ENCODE measurements around the gene TMEM204.

Gene TMEM204

DNA sequence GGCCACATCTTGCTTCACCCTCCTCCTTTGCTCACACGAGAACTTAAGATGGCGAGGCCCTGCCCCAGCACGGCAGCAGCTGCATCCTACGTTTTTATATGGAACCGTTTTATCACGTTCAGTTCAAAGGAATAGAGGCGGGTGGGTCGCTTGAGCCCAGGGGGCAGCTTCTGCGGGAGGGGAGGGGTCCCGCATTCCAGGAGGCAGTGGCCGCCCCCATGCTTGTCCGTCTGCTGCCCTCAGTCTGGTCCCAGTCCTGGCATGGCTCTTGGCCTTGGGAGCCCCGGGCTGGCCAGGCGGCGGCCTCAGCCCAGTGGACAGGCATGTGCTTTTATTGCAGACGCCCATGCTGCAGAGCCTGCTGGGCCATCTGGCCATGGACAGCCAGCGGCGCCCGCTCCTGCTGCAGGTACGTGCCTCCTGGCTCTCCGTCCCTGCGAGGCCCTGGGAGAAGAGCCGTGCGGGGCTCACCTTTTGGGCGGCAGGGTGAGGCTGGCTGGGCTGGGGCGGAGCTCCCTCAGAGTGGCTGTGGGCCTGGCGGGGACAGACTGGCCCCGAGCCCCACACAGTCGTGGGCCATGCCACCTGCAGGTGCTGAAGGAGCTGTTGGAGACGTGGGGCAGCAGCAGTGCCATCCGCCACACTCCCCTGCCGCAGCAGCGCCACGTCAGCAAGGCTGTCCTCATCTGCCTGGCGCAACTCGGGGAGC lies 33.6 kb upstream of the TMEM204 start:
- DNase-seq (ENCODE audit: low spot score), result no peak

DNA sequence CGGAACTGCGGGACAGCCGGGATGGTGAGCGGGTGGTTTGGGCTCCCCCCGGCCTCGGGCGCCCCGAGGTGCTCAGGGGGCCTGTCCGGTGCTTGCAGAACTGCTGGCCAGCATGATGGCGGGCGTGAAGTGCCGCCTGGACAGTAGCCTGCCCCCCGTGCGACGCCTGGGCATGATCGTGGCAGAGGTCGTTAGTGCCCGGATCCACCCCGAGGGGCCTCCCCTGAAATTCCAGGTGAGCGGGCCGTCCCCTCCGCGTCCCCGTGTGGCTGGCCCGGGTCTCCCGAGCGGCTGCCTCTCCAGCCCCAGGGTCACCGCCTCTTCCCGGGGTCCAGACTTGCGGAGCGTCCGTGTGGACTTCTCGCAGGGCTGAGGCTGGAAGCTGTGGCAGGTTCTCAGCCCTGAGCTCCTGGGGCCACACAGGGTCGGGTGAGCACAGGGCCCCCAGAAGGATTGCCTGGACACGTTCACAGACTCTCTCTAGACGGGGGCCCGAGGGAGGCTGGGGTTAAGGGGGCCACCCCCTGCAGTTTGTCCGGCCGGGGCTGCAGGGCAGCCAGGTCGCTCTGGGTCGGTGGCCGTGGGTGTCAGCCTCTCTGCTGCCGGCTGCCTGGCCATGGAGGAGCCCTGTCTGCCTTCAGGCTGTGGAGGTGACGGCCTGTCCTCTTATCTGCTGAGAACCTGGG lies 32.9 kb upstream of the TMEM204 start:
- no peak for DNase-seq (ENCODE audit: low spot score)

DNA sequence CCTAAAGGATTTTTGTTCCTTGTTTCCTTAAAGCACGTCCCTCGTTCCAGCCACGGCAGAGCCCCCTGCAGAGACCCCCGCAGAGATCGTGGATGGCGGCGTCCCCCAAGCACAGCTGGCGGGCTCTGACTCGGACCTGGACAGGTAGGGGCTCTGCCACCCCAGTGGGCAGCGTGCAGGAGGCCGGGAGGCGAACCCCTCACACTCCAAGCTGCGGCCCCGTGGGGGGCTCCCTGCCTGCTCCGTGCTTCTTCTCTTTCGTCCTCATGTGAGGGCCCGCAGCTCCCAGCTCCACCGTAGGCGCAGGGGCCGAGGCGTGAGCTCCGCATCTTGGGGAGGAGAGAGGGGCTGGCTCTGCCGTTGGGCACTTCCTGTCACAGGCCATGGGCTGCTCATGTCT lies 31.8 kb upstream of the TMEM204 start:
- no peak for DNase-seq (ENCODE audit: low spot score)

DNA sequence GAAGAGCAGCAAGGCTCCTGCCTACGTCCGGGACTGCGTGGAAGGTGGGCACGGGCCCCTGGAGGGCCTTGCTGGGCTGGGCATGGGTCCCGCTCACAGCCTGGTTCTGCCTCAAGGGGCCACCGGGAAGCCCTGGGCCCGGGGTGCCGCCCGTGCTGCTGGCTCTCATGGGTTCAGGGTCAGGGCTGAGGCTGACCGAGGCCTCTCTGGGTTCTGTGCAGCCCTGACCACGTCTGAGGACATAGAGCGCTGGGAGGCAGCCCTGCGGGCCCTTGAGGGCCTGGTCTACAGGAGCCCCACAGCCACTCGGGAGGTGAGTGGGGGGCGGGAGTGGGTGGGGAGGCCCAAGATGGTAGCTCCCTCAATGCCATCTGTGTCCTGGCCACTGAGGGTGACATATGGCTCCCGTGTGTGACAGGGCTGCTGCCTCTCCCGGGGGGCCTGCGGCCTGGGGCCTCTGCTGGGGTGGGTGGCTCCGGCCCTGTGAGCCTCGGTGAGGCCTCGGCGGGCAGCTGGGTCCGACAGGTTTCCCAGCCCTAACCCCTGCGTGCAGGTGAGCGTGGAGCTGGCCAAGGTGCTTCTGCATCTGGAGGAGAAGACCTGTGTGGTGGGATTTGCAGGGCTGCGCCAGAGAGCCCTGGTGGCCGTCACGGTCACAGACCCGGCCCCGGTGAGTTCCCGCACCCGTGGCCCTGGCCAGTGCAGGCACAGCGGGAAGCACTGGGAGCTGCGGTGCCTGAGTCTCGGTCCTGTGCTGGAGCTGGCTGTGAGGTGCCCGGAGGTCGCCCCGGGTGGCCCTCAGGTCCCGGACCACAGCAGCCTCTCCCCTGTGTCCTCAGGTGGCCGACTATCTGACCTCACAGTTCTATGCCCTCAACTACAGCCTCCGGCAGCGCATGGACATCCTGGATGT lies 31.1 kb upstream of the TMEM204 start:
- DNase-seq (ENCODE audit: low spot score), result no peak

DNA sequence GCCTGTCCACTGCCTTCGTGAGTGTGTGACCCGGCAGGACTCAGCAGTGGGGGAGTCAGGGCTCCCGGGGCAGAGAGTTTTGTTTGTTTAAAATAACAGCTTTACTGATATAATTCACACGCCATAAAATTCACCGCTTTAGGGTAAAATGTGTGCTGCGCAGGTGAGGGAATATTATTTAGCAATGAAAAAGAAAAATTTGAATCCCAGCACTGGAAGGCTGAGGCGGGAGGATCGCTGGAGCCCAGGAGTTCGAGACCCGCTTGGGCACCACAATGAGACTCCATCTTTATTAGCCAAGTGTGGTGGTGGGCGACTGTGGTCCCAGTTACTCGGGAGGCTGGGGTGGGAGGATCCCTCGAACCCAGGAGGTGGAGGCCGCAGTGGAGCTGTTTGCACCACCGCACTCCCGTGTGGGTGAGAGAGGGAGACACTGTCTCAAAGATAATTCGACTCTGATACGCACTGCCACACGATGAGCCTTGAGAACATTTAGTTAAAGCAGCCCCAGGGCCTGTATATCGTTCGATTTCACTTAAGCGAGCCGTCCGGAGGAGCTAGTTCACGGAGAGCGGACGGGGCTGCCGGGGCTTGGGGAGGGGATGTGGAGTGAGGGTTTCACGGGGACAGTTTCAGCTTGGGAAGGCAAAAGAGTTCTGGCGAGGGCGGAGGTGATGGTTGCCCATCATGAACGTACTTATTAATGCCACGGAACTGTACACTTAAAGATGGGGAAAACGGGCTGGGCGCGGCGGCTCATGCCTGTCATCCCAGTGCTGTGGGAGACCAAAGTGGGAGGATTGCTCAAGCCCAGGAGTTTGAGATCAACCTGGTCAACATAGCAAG lies 30.1 kb upstream of the TMEM204 start:
- DNase-seq (ENCODE audit: low spot score), result no peak

DNA sequence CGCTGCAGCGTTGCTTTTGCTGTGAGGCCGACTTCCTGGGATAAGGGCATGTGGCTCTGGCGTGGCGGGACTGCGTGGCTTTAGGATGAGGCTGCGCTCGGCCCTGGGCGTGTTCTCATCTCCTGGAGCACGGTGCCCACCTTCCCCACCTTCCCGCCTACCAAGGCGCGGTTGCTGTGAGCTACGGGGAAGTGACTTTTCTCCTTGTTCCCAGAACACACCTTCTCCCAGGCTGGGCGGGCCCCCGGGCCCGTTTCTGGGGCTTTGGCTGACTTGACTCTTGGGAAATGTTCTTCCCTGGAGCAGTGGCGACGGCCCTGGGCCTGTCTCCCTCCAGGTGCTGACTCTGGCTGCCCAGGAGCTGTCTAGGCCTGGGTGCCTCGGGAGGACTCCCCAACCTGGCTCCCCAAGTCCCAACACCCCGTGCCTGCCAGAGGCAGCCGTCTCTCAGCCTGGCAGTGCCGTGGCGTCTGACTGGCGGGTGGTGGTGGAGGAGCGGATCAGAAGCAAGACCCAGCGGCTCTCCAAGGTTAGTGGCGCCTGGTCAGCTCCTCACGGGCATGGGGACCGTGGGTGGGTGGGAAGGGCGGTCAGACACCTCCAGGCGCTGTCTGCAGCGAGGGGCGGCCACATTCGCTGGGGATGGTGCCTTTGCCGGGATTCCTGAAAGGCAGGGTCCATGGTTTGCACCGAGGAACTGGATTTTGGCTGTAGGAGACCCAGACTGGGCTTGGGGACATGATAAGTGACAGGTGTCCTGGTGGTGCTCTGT lies 28.2 kb upstream of the TMEM204 start:
- DNase-seq (ENCODE audit: low spot score), result no peak

DNA sequence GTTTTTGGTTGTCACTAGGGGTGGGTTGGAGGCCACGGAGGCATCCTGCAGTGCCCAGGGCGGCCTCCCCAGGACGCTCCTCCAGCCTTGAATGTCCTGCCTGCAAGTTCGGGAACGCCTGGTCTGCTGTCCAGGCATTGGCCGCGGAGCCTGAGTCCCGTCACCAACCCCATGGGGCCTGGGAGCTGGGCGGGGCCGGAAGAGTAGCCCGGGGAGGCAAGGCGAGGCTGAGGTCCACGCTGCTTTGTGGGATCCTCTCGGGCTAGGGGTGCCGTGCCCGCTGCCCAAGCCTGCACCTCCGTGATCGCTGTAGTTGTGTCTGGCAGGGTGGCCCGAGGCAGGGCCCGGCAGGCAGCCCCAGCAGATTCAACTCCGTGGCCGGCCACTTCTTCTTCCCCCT lies 27.6 kb upstream of the TMEM204 start:
- DNase-seq (ENCODE audit: low spot score), result no peak

DNA sequence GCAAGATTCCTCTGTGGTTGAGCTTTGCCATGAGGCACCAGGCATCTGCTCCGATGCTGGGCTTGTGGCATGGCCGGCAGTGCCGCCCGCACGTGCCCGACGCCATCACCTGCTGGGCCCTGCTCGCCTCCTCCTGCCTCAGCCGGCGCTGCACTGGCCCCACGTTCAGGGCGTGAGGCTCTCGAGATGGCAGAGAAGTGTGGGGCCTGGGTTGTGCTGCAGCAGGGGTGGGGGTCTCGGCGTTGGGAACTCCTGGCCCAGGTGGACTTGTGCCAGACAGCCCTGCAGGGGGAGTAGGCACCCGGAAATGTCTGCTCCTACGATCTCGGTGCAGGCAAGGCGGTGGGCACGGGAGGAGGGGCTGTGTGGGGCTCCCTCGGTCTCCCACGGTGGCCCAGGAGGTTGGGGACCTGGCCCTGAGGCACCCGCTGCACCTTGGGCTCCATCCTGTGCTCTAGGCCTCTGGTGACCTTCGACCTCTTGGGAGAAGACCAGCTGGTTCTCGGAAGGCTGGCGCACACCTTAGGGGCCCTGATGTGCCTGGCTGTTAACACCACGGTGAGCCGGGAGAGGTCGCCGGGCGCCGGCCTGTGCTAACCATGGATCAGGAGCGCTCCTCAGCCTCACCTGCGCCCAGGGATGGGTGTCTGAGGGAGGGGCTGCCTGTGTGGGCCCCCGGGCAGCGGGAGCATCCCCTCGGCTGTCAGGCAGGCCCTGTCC lies 26.8 kb upstream of the TMEM204 start:
- DNase-seq (ENCODE audit: low spot score), result no peak

DNA sequence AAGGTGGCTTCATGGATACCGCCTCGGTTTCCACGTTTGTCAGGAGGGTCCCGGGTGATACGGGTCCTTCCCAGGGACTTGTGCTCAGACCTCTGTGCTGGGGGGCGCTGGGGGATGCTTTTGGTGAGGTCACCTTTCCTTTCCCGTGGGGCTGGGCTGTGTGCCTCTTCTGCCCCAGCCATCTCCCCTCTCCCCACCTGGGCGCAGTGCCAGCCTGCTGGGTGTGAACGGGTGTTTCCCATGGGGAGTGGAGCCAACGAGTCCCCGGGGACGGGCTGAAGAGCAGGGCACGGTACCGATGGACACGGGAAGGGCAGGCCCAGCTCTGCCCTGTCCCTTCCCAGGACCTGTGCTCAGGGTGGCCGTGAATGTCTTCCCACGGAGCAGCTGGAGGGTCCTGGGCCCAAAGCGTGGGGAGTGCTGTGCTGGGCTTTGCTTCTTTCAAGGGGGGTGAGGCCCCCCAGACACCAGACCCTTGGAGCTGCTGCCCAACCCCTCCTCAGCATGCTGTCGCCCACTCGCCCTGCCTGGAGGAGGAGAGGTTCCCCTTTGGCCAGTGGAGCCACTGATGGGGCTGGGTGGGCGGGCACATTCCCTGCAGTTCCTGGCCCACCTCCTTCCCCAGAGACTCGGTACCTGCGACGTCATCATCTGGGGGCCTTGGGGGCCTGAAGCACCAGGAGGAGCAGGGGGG lies 24.8 kb upstream of the TMEM204 start:
- no peak for DNase-seq (ENCODE audit: low spot score)

DNA sequence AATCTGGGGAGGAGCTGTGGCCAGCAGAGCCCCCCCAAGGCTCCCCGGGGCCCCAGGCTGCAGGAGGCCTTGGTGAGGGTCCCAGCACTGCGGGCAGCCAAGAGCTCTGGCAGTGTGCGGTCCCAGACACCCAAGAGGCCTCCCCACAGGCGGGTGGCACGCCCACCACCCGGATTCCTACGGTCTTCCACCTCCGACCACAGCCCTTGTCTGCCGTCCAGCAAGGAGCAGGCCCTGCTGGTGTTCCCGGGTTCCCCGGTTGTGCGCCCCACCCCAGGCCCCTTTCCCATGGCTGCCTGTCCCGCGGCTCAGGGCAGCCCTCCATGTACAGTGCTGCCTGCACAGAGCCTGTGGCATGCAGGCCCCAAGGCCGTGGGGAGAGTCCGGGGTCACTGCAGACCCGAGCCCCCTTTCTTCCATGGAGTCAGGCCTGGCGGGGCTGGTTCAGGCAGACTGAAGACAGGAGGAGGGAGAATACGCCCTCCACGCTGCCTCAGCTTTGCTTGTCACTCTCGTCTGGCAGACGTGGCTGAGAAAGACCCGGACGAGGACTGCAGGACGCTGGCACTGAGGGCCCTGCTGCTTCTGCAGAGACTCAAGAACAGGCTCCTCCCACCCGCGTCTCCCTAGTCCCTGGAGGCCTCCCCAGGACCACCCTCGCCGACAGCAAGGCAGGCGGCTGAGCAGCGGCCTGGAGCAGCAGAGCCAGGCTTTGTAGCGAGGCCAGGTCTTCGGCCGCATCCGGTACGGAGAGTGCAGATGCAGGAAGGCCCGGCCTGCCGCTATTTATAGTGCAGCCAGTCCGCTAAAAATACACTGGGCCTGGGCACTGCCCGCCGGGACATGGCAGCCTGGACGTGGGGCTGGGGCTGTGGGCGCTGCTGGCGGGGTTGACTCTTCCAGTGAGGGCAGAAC lies 23.9 kb upstream of the TMEM204 start:
- no peak for DNase-seq (ENCODE audit: low spot score)

DNA sequence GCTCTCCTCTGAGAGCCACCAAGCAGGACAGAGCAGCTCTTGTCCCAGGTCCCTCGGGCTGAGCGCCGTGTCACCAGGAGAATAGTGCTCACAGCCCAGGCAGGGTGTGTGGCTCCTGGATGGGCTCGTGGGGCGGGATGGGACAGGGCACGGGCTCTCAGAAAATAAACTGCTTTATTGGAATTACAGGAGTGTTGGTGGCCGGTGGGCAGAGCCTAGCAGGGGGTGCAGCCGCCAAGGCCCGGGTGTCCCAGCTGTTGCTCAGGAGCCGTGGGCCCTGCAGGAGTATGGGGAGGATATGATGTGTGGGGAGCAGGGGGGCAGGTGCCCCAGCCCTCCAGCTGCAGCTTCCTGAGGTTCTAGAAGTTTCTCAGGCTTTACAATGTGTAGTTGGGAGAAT lies 23.2 kb upstream of the TMEM204 start:
- DNase-seq (ENCODE audit: low spot score), result no peak

DNA sequence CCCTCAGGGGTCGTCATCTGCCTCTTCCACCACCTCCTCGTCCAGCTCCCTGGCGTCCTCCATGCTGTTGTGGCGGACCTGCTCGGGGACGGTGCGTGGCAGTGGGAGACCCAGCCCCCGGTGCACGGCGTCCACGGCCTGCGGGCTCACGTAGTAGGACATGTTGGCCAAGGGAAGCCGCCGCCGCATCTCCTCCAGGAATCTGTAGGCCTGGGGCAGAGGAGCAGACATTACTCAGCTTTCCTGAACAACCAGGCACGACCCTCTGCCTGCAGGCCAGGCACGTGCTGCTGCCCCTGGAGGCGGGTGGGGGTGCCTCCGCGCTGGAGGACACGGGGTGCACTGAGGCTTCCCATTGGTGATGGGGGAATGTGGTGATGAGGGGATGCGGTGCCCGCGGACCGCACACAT lies 22.5 kb upstream of the TMEM204 start:
- DNase-seq (ENCODE audit: low spot score), result no peak

DNA sequence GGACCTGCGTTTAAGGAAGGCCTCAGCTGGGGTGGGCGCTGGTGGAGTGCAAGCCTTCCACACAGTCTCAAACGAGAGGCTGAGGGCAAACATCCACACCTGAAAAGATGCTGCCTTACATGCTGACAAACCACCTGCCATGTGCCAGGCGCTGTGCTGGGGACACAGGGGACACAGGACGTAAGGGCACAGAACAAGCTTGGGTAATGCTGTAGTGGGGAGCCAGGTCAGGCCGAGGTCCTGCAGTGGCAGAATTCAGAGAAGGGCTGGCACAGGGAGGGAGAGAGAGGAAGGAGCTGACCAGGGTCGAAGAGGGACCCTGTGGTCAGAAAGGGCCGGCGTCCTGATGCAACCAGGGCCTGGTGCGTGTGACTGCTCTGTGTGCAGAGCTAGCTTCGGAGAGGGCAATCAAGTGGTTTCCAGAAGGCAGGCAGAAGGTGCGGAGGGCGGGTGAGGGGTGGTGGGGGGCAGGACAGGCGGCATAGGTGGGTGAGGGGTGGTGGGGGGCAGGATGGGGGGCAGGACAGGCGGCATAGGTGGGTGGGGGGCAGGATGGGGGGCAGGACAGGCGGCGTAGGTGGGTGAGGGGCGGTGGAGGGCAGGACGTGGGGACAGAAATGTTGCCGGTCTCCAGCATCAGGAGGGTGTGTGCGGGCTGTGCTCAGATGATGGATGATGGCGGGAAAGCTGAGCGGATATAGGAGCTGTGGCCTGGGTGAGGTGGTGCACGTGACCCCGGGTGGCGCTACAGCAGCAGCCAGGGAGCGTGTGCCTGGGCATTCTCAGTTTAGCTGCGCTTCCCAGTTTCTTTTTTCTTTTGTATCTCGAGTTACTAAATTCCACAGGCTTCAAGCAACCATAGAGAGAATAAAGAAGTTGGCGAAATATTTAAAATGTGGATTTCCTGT lies 21.6 kb upstream of the TMEM204 start:
- DNase-seq (ENCODE audit: low spot score), result no peak

DNA sequence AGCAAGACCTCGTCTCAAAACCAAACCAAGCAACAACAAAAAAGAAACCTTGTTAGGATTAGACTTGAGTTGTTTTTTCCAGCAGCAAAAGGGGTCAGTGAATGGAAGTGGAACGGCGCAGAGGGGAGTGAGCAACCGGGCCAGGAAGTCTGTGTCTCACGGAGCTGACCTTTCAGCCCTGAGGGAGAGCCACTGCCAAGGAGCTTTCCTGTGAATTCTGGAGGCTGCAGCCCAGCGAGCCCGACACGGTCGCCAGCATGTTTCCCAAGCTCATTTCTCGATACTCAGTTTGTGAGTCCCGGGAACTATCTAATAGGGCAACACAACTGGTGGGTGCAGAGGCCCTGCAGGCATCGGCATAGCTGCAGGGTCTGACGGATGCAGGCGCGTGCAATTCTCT lies 20.7 kb upstream of the TMEM204 start:
- DNase-seq (ENCODE audit: low spot score), result no peak

DNA sequence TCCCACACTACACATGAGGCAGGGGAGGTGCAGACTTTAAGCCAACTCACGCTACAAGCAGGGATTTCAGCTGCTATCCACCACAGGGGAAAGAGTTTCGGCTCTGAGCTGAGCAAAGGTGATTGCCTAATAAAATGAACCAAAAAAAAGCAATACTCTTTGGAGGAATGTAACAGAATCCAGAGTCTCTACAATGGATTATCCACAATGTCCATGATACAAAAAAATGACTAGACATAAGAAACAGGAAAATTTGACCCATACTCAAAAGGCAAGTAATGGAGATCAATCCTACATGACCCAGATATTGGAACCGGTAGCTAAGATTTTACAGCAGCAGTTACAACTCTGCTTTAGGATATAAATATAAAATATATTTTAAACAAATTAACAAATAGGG lies 19.0 kb upstream of the TMEM204 start:
- DNase-seq (ENCODE audit: low spot score), result no peak

DNA sequence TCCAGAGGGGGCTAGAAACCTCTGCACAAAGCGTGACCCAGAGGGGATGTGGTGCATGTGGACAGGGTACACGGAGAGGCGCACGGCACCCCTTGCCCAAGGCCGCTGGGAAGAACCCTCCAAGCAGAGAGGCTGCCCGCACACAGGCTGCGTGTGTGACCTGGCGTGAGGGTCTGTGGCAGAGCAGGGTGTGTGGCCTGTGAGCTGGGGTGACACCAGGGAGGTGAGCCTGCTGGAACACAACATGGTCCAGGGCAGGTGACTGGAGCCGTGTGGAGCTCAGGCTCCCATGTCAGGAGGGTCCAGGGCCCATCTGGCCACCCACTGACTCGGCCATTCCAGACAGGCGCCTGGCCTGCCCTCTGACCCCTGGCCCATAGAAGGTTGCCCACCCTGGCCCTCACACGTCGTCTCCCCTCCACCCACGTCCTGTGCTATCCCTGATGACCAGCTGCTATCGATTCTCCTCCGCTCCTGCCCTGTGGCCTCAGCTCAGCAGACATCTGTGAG lies 14.8 kb upstream of the TMEM204 start:
- no peak for DNase-seq (ENCODE audit: low spot score)

DNA sequence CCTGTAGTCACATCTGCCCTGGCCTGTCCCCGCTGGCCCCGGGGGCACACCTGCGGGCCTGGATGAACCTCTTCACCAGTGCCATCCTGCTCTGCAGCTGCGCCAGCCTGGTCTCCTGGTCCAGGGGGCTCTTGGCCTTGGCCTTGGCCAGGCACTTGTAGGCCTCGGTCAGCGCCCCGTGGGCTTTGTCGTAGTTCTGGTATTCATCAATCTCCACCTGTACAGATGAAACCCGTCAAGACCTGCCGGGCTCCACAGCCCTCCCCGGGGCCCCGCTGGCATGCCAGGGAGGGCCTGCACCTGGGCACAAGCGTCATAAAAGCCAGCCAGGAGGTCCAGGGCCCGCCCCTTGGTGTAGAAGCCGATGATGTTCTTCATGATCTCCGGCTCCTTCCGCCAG lies 13.6 kb upstream of the TMEM204 start:
- DNase-seq (ENCODE audit: low spot score), result no peak

DNA sequence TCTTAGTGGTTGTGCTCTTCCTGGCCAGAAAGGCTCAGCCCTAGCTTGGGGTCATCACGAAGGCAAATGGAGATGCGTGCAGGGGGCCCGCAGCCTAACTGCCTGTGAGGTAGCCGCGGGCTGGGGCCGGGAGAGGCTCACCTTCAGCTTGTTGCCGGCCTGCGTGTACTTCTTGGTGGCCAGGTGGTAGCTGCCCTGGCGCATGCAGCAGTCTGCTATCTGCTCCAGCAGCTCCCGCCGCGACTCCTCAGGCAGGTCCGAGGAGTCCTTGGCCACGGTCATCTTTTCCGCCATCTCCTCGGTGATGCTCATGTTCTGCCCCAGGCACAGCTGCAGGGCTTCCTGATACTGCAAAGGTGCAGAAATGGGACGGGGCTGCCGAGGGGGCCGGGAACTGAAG lies 13.0 kb upstream of the TMEM204 start:
- no peak for DNase-seq (ENCODE audit: low spot score)
